H1 (cell line): ENCODE measurements around the gene ALDH3B1. TPM values are rescaled to one million over a fixed set of nuclear protein-coding genes. Genes with fewer than 3 reads are reported as not detected.

Experiments
- SP1 ChIP-seq: IDR thresholded peaks from 2 replicates; pipeline ENCODE4 v1.6.1; 2011; ENCODE audit warnings: low read depth, low read length
- USF2 ChIP-seq: IDR thresholded peaks from 2 replicates; pipeline ENCODE4 v1.6.1; 2011; ENCODE audit warnings: low read length, improper control_type of control experiment
- polyA plus RNA-seq, 7 experiments: library from polyadenylated mRNA; depleted of rRNA in 3 of 7; stranded (reverse) in 5 of 7; unstranded in 2 of 7; fragments of >200 nt in 5 of 7; fragments of 200-250 nt in 2 of 7; gene quantifications; 1 replicate in 5 of 7; 2 replicates in 1 of 7; 4 replicates in 1 of 7; pipeline versions ENCODE4 v1.2.1 to v1.2.3, GENCODE V29; 2011 to 2013; ENCODE audit warnings: missing spikeins in 2 of 7, mixed read lengths in 2 of 7
- total RNA-seq: library from RNA; stranded (reverse); fragmentation: NEBNext Ultra II Directional; extraction: Animal tissue kit (Norgen Biotek cat#: 25700); gene quantifications from 2 replicates; pipeline ENCODE4 v1.2.1, GENCODE V29; 2021

The ALDH3B1 gene
- total and polyA plus RNA-seq, 2 of the 8 experiments (the other 6 are each of a cell fraction or from before 2014, with no cell fraction given): 0.32 to 0.47 TPM

- TF ChIP-seq USF2: peak; percentile 89
- 0 out of 2 replicates have a peak, but pooled peaks have one; percentile 9 for TF ChIP-seq SP1
Measured at GRCh38 chr11:67996622-67997474, 13.3 kb upstream of the ALDH3B1 start (continued).
